DOHH2 (cell line): ENCODE measurements around the gene CCDC185.

Experiments
- CTCF ChIP-seq: fragments of 200-600 bp; sonication (generic); IDR thresholded peaks from one replicate; pipeline ENCODE4 v1.5.1; 2014; ENCODE audit warnings: antibody characterized with exemption, mild to moderate bottlenecking, low read depth, low read length; ENCODE audit not compliant: poor library complexity, severe bottlenecking
- EZH2phosphoT487 ChIP-seq: fragments of 200-600 bp; sonication (generic); IDR thresholded peaks from 2 replicates; pipeline ENCODE4 v1.6.1; 2017; ENCODE audit warnings: borderline replicate concordance, mild to moderate bottlenecking, antibody characterized with exemption, low read length, moderate library complexity, mixed read lengths

- TF ChIP-seq CTCF (no peak), EZH2phosphoT487 (no peak)
Observed at GRCh38 chr1:223355699-223356098, 37.5 kb upstream of the CCDC185 start.
